Sigmoid colon (tissue), 7 donors: Measurements from ENCODE around the gene NFATC1. TPM values are rescaled to one million over a fixed set of nuclear protein-coding genes. Genes with fewer than 3 reads are reported as not detected.

Source experiments
- DNase-seq: peaks from one replicate; pipeline ENCODE4 v3.0.0-alpha.2; 2019
- H3K27ac ChIP-seq, 4 donors: fragments of 200-600 bp; sonication (generic); one replicate each; pipeline ENCODE4 v1.5.1; 2016 to 2019; ENCODE audit warnings: mild to moderate bottlenecking in 1 of 4
- H3K27me3 ChIP-seq, 3 donors: fragments of 200-600 bp; sonication (generic); one replicate each; pipeline ENCODE4 v1.5.1; 2019; ENCODE audit warnings: mild to moderate bottlenecking in 1 of 3
- H3K36me3 ChIP-seq, 4 donors: fragments of 200-600 bp; sonication (generic); one replicate each; pipeline ENCODE4 v1.5.1; 2016 to 2019
- H3K4me1 ChIP-seq, 4 donors: fragments of 200-600 bp; sonication (generic); one replicate each; pipeline ENCODE4 v1.5.1; 2017 to 2019
- H3K4me3 ChIP-seq, 4 donors: fragments of 200-600 bp; sonication (generic); one replicate each; pipeline ENCODE4 v1.5.1; 2017 to 2019; ENCODE audit warnings: mild to moderate bottlenecking in 2 of 4, moderate library complexity in 1 of 4
- H3K9me3 ChIP-seq, 4 donors: fragments of 200-600 bp in 3 of 4; sonication (generic) in 3 of 4; one replicate each; pipeline versions ENCODE4 v1.5.1 to v1.6.1; 2013 to 2019
- EP300 ChIP-seq, 4 donors: sonication (generic); formaldehyde crosslinking; IDR thresholded peaks; one replicate each; pipeline ENCODE4 v1.6.1; 2017; ENCODE audit warnings: antibody characterized with exemption in 4 of 4
- POLR2A ChIP-seq, 2 donors: fragments of 450-650 bp; IDR thresholded peaks; one replicate each; pipeline ENCODE4 v1.6.1; 2016; ENCODE audit warnings: antibody characterized with exemption in 2 of 2, mild to moderate bottlenecking in 2 of 2, moderate library complexity in 2 of 2
- POLR2AphosphoS5 ChIP-seq, 4 donors: sonication (generic); formaldehyde crosslinking; IDR thresholded peaks; one replicate each; pipeline ENCODE4 v1.6.1; 2017; ENCODE audit warnings: antibody characterized with exemption in 4 of 4
- WGBS, 2 donors: extraction: QIAGEN DNeasy Blood & Tissue Kit; methylation state at CpG; one replicate each; pipeline ENCODE4 v1.1.7; 2013; 5-methylcytosine and 5-hydroxymethylcytosine counted together
- intact Hi-C: fragments of 100-400 bp; cut with DNase I; formaldehyde crosslinking; loops from one replicate; pipeline ENCODE4 v1.15.1; 2023
- polyA plus RNA-seq, 3 donors: library from polyadenylated mRNA; stranded (reverse); fragments of 200-250 nt; gene quantifications; one replicate each; pipeline ENCODE4 v1.2.3, GENCODE V29; 2013
- total RNA-seq, 4 donors: library from RNA; depleted of rRNA; stranded (reverse); fragments of >200 nt; gene quantifications; one replicate each; pipeline ENCODE4 v1.1.0, GENCODE V29; 2016
- TF ChIP-seq, protein P1 (sequence below), 4 experiments: fragments of 450-650 bp in 3 of 4; fragments of 200-600 bp in 1 of 4; IDR thresholded peaks; one replicate each; pipeline ENCODE4 v1.5.1; 2016 to 2019; ENCODE audit warnings: antibody characterized with exemption in 4 of 4, mild to moderate bottlenecking in 3 of 4, moderate library complexity in 2 of 4
- donor health status: healthy with polysubstance abuse.
- donor health status: Bipolar disorder and iron deficiency.
- donor health status: healthy.

The NFATC1 gene
- total and polyA plus RNA-seq, 7 donors, result 1.6 to 13.8 (median 10.7) TPM

- intact Hi-C loops, result loop anchor here (5.0 kb wide), 2 partner anchors 58 to 67 kb away; no protein-coding TSS in a partner anchor
- TF ChIP-seq EP300 (IDR thresholded peaks at IDR 0.05), result no peak
- TF ChIP-seq, protein P1, sequence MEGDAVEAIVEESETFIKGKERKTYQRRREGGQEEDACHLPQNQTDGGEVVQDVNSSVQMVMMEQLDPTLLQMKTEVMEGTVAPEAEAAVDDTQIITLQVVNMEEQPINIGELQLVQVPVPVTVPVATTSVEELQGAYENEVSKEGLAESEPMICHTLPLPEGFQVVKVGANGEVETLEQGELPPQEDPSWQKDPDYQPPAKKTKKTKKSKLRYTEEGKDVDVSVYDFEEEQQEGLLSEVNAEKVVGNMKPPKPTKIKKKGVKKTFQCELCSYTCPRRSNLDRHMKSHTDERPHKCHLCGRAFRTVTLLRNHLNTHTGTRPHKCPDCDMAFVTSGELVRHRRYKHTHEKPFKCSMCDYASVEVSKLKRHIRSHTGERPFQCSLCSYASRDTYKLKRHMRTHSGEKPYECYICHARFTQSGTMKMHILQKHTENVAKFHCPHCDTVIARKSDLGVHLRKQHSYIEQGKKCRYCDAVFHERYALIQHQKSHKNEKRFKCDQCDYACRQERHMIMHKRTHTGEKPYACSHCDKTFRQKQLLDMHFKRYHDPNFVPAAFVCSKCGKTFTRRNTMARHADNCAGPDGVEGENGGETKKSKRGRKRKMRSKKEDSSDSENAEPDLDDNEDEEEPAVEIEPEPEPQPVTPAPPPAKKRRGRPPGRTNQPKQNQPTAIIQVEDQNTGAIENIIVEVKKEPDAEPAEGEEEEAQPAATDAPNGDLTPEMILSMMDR (IDR thresholded peaks at IDR 0.05), result no peak
- TF ChIP-seq POLR2AphosphoS5 (IDR thresholded peaks at IDR 0.05), result no peak
- no peak for TF ChIP-seq POLR2A (IDR thresholded peaks at IDR 0.05)
- peaks cover 0 to 25% (median 16%) of the 10 kb centered on the region in 4 donors for H3K4me1 ChIP-seq
- no peak for DNase-seq
- peak overlapping the region in 2 of 4 donors; percentile 2 to 83 for H3K27ac ChIP-seq
- peaks cover 0 to 35% (median 0%) of the 10 kb centered on the region in 4 donors for H3K36me3 ChIP-seq
- H3K4me3 ChIP-seq, result no peak overlapping the region
- no peaks in the 10 kb centered on the region for H3K9me3 ChIP-seq
- no peaks in the 10 kb centered on the region for H3K27me3 ChIP-seq
- WGBS, 2 donors, result 55 to 64% methylated on average over 9 of the region's 9 CpGs
Observed at GRCh38 chr18:79459946-79460480, 64.3 kb downstream of the NFATC1 start.

GRCh38 chr18:79460481-79461300 is 65.0 kb downstream of the NFATC1 start:
- 79 to 83% methylated on average over 31 of the region's 31 CpGs for WGBS, 2 donors
- H3K27me3 ChIP-seq, result no peaks in the 10 kb centered on the region
- TF ChIP-seq, protein P1 (IDR thresholded peaks at IDR 0.05), result no peak
- TF ChIP-seq POLR2A (IDR thresholded peaks at IDR 0.05) (no peak), POLR2AphosphoS5 (IDR thresholded peaks at IDR 0.05) (no peak), EP300 (IDR thresholded peaks at IDR 0.05) (no peak)
- DNase-seq, result no peak
- intact Hi-C loops, result no loop called here
- H3K4me3 ChIP-seq, result no peak overlapping the region
- H3K27ac ChIP-seq, result peak overlapping the region in 2 of 4 donors; percentile 2 to 83
- peaks cover 0 to 25% (median 20%) of the 10 kb centered on the region in 4 donors for H3K4me1 ChIP-seq
- no peaks in the 10 kb centered on the region for H3K9me3 ChIP-seq
- peaks cover 0 to 28% (median 0%) of the 10 kb centered on the region in 4 donors for H3K36me3 ChIP-seq

DNA sequence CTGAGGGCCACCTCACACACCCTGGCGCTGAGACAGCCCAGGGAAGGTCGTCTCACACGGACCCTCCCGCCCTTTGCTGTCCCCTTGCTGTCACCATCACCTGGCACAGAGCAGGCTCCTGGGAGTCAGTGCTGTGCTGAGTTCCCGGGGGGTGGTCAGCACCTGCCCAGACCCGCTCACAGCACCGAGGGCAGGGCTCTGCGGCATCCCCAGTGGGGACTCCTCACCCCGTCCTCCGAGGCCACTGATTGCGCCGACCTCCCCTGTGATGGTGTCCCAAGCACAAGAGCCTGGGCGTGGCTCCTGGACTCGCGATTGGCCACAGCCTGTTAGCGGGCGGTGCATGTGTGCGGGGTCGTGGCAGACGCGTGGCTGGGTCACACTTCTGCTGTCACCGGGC is 65.9 kb downstream of the NFATC1 start:
- intact Hi-C loops, result no loop called here
- 84 to 89% methylated on average over 22 of the region's 22 CpGs for WGBS, 2 donors

DNA sequence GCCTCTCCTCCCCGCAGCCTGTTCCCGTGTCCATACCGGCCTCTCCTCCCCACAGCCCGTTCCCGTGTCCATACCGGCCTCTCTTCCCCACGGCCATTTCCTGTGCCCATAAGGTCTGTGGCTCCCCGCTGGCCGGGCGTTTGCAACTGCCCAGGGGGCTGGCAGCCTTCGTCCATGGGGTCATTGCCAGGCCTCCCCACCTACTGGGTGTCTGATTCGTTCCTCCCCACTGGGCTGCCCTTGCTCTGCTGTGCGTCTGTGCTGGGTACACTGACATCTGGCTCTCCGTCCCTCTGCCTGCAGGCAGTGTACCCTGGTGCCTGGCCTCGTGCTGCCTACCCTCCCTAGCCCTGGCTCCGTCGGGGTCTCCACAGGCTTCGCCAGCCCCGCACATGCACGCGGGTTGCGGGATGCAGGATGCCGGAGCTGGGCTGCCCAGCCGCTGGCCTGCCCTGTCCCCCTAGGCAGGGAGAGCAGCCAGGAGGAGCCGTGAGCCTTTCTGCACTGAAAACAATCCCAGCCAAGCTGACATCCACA is 67.8 kb downstream of the NFATC1 start:
- no peaks in the 10 kb centered on the region for H3K9me3 ChIP-seq
- DNase-seq, result no peak
- peaks cover 0 to 28% (median 8%) of the 10 kb centered on the region in 4 donors for H3K36me3 ChIP-seq
- H3K27me3 ChIP-seq, result no peaks in the 10 kb centered on the region
- no peak overlapping the region for H3K27ac ChIP-seq
- 91 to 93% methylated on average over 25 of the region's 25 CpGs for WGBS, 2 donors
- TF ChIP-seq POLR2A (IDR thresholded peaks at IDR 0.05) (no peak), POLR2AphosphoS5 (IDR thresholded peaks at IDR 0.05) (no peak), EP300 (IDR thresholded peaks at IDR 0.05) (no peak)
- TF ChIP-seq, protein P1 (IDR thresholded peaks at IDR 0.05), result no peak
- peaks cover 0 to 21% (median 15%) of the 10 kb centered on the region in 4 donors for H3K4me1 ChIP-seq
- no peak overlapping the region for H3K4me3 ChIP-seq
- intact Hi-C loops, result no loop called here

More for the DNA sequence above, 65.9 kb downstream of the NFATC1 start:
- TF ChIP-seq POLR2AphosphoS5 (IDR thresholded peaks at IDR 0.05) (no peak), EP300 (IDR thresholded peaks at IDR 0.05) (no peak), POLR2A (IDR thresholded peaks at IDR 0.05) (no peak)
- TF ChIP-seq, protein P1 (IDR thresholded peaks at IDR 0.05), result no peak
- Histone ChIP-seq H3K4me1 (peaks cover 0 to 28% (median 22%) of the 10 kb centered on the region in 4 donors), H3K27me3 (no peaks in the 10 kb centered on the region), H3K4me3 (no peak overlapping the region), H3K9me3 (no peaks in the 10 kb centered on the region), H3K36me3 (peaks cover 0 to 19% (median 0%) of the 10 kb centered on the region in 4 donors), H3K27ac (no peak overlapping the region)
- no peak for DNase-seq
